ENCODE measurements around the gene LRRC42.

The LRRC42 gene, protein sequence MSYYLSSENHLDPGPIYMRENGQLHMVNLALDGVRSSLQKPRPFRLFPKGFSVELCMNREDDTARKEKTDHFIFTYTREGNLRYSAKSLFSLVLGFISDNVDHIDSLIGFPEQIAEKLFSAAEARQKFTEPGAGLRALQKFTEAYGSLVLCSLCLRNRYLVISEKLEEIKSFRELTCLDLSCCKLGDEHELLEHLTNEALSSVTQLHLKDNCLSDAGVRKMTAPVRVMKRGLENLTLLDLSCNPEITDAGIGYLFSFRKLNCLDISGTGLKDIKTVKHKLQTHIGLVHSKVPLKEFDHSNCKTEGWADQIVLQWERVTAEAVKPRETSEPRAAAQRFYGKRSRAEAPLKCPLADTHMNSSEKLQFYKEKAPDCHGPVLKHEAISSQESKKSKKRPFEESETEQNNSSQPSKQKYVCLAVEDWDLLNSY
- 4.8 to 6.6 (median 6.1) reads per million in 3 donors for total RNA-seq

DNA sequence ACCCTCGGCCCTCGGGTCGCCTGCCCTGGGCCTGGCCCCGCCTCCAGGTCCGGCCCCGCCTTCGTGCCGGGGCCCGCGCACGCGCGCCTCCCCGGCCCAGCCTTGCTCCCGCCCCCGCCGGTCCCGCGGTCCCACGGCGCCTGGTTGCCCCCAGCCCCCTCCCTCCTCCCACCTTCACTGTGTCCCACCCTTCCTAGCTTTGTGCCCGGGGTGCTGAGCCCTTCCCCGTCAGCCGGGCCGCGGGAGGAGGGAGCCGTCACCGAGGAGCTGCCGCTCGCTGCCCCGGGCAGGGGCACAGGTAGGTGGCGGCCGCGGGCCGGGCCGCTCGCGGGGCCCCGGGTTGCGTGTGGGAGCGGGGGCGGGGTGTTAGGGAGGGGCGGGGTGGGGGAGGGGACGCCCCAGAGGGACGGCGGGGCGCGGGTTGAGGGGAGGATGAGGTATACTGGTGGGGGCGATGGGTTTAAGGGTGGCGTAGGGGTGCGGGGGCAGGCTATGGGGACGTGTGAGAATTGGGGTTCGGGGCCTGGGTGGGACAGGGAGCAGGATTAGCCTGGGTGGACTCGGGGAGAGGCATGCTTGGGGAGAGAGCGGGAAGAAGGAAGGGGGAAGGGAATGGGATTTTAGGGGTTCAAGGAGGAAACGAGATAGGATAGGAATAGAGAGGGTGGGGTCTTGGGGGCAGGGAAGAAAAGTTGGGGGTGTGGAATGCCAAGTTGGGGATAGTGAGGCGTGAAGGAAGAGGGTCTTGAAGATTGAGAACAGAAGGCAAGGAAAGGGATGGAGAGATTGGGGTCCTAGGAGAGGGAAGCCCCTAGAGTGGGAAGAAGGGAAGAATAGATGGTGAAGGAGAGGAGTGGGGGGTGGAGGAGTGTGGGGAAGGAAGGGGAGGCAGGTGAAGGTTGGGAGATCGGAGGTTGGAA is at the start of gene LRRC42:
TSS of gene LRRC42 (plus strand) at position 99 of the 920 bp plus-strand sequence. CDS start 5,650 bp downstream, outside the sequence.
- DNase-seq, result no peak
- Histone ChIP-seq H3K36me3 (ENCODE audit: control insufficient read depth, insufficient read depth, low read length) (no peaks in the 10 kb centered on the region), H3K27me3 (replicated peaks; ENCODE audit: control insufficient read depth, insufficient read depth, low read length, poor library complexity, severe bottlenecking) (no peaks in the 10 kb centered on the region), H3K4me1 (ENCODE audit: control insufficient read depth, insufficient read depth, low read length, poor library complexity, severe bottlenecking) (peaks cover 15% of the 10 kb centered on the region), H3K27ac (ENCODE audit: insufficient read depth, low read length, poor library complexity, severe bottlenecking) (peak within 1 kb of the TSS; percentile 80), H3K9me3 (ENCODE audit: control insufficient read depth, low read length) (no peaks in the 10 kb centered on the region), H3K4me3 (ENCODE audit: insufficient read depth, low read depth, low read length, poor library complexity, severe bottlenecking) (peak within 1 kb of the TSS; percentile 89)

DNA sequence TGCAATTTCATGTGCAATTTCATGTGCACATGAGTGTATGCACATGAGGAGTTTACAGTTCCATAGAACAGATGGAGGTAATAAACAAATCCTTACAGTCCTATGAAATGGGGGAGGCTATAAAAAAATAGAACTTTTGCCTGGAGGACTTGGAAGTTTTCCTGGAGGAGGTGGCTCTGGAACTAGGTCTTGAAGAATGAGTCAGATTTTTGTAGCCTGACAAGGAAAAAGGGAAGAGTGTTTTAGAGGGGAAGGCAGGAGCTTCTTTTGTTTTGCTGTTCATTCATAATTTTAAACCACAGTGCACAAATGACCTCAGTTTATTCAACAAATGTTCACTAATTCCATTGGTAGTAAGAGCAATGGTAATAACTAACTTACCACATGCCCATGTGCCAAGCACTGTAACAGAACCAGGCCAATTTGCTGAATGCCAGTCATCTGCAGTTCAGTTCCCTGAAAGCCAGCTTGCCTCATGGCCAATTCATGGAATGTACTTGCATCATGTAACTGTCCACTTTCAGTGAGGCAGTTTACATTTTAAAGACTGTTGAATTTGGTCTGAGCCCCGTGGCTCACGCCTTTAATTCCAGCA is 49.4 kb upstream of the LRRC42 start:
- Histone ChIP-seq H3K36me3 (ENCODE audit: control insufficient read depth, insufficient read depth, low read length) (no peaks in the 10 kb centered on the region), H3K4me3 (ENCODE audit: insufficient read depth, low read depth, low read length, poor library complexity, severe bottlenecking) (no peak overlapping the region), H3K9me3 (ENCODE audit: control insufficient read depth, low read length) (no peaks in the 10 kb centered on the region), H3K4me1 (ENCODE audit: control insufficient read depth, insufficient read depth, low read length, poor library complexity, severe bottlenecking) (no peaks in the 10 kb centered on the region), H3K27me3 (replicated peaks; ENCODE audit: control insufficient read depth, insufficient read depth, low read length, poor library complexity, severe bottlenecking) (no peaks in the 10 kb centered on the region), H3K27ac (ENCODE audit: insufficient read depth, low read length, poor library complexity, severe bottlenecking) (no peak overlapping the region)
- DNase-seq, result no peak

DNA sequence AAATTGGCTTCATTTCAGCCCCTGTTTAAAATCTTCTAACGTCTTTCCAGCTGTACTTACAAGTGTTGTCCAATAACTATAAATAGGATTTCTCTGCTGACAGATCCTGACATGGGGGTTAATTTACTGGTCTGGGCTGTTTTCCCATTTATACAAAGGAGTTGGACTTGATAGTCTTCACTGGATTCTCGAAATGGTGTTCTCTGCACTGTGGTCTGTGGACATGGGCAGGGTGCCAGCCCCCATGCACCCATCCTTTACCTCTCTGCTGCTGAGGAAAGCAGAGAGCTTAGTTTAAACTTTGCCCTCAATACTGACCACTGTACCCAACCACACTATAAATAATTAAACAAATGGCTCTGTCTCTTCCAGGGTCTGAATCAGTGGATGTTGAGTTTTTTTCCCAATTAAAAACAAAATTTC is 46.9 kb upstream of the LRRC42 start:
- Histone ChIP-seq H3K27me3 (replicated peaks; ENCODE audit: control insufficient read depth, insufficient read depth, low read length, poor library complexity, severe bottlenecking) (no peaks in the 10 kb centered on the region), H3K4me3 (ENCODE audit: insufficient read depth, low read depth, low read length, poor library complexity, severe bottlenecking) (no peak overlapping the region), H3K36me3 (ENCODE audit: control insufficient read depth, insufficient read depth, low read length) (no peaks in the 10 kb centered on the region), H3K27ac (ENCODE audit: insufficient read depth, low read length, poor library complexity, severe bottlenecking) (no peak overlapping the region), H3K9me3 (ENCODE audit: control insufficient read depth, low read length) (no peaks in the 10 kb centered on the region), H3K4me1 (ENCODE audit: control insufficient read depth, insufficient read depth, low read length, poor library complexity, severe bottlenecking) (no peaks in the 10 kb centered on the region)
- no peak for DNase-seq

DNA sequence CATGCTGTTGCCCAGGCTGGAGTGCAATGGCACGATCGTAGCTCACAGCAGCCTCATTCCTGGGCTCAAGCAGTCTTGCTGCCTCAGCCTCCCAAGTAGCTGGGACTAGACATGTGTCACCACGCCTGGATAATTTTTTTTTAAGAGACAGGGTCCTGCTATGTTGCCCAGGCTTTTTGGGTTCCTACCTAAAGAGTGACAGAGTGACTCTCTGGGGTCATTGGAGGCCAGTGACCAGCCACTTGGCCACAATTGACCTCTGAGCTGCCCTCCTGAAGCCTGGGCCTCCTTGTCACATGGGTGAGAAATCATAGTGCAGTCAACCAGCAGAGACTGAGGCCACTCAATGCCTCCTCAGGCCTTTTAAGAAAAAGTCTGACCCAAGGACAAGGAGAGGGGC is 46.4 kb upstream of the LRRC42 start:
- Histone ChIP-seq H3K27me3 (replicated peaks; ENCODE audit: control insufficient read depth, insufficient read depth, low read length, poor library complexity, severe bottlenecking) (no peaks in the 10 kb centered on the region), H3K4me1 (ENCODE audit: control insufficient read depth, insufficient read depth, low read length, poor library complexity, severe bottlenecking) (no peaks in the 10 kb centered on the region), H3K9me3 (ENCODE audit: control insufficient read depth, low read length) (no peaks in the 10 kb centered on the region), H3K27ac (ENCODE audit: insufficient read depth, low read length, poor library complexity, severe bottlenecking) (no peak overlapping the region), H3K4me3 (ENCODE audit: insufficient read depth, low read depth, low read length, poor library complexity, severe bottlenecking) (no peak overlapping the region), H3K36me3 (ENCODE audit: control insufficient read depth, insufficient read depth, low read length) (no peaks in the 10 kb centered on the region)
- no peak for DNase-seq

DNA sequence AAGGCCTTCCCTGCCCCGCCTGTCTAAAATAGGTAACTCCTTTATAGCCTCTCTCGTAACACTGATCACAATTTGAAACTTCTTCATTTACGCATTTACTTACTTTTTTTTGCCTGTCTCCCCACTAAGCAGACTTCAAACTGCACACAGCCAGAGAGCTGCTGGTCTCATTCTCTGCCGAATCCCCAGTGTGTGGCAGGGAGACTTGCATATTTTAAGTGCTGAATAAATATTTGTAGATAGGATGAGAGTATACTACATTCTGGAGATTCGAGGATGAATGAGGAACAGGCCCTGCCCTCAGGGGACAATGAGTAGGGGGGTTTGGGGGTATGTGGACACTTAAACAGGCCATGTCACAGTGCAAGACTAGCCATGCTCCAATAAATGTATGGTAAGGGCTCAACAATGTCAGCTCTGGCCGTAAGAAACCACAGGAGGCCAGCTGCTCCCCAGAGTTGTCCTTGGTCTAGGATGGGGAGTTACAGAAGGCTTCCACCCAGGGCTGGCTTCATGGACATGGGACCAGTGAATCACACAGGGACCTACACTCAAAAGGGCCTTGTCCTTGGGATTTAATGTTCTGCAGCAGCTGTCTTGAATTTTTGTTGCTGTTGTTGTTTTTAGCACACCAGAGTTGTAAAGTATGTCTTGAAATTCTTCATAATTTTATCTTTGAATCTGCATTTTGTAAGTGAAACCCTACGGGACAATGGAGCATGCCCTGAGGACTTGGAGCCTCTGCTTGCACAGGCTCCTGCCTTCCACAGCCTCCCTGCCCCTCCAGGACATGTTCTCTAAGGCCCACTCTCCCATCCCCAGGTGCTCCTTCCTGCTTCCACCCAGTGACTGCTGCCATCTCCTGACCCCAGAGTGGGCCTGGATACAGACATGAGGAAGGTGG is 43.7 kb upstream of the LRRC42 start:
- Histone ChIP-seq H3K27me3 (replicated peaks; ENCODE audit: control insufficient read depth, insufficient read depth, low read length, poor library complexity, severe bottlenecking) (no peaks in the 10 kb centered on the region), H3K4me1 (ENCODE audit: control insufficient read depth, insufficient read depth, low read length, poor library complexity, severe bottlenecking) (no peaks in the 10 kb centered on the region), H3K27ac (ENCODE audit: insufficient read depth, low read length, poor library complexity, severe bottlenecking) (no peak overlapping the region), H3K36me3 (ENCODE audit: control insufficient read depth, insufficient read depth, low read length) (no peaks in the 10 kb centered on the region), H3K4me3 (ENCODE audit: insufficient read depth, low read depth, low read length, poor library complexity, severe bottlenecking) (no peak overlapping the region), H3K9me3 (ENCODE audit: control insufficient read depth, low read length) (no peaks in the 10 kb centered on the region)
- no peak for DNase-seq

DNA sequence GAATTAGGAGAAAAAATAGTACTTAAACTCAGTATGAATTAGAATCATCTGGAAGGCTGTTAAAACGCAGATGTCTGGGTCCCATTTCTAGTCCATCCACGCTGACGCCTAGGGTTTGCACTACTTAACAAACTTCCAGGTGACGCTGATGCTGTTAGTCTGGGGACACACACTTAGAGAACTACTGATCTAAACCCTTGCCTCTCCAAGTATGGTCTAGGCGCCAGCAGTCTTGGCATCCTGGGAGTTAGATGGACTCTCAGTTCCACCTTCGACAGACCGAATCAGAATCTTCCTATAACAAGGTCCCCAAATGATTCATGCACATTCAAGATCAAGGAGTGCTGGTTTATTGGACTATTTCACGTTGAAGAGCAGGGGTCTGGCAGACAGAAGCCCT is 40.6 kb upstream of the LRRC42 start:
- Histone ChIP-seq H3K27ac (ENCODE audit: insufficient read depth, low read length, poor library complexity, severe bottlenecking) (no peak overlapping the region), H3K4me1 (ENCODE audit: control insufficient read depth, insufficient read depth, low read length, poor library complexity, severe bottlenecking) (no peaks in the 10 kb centered on the region), H3K36me3 (ENCODE audit: control insufficient read depth, insufficient read depth, low read length) (no peaks in the 10 kb centered on the region), H3K27me3 (replicated peaks; ENCODE audit: control insufficient read depth, insufficient read depth, low read length, poor library complexity, severe bottlenecking) (no peaks in the 10 kb centered on the region), H3K9me3 (ENCODE audit: control insufficient read depth, low read length) (no peaks in the 10 kb centered on the region), H3K4me3 (ENCODE audit: insufficient read depth, low read depth, low read length, poor library complexity, severe bottlenecking) (no peak overlapping the region)
- DNase-seq, result no peak

DNA sequence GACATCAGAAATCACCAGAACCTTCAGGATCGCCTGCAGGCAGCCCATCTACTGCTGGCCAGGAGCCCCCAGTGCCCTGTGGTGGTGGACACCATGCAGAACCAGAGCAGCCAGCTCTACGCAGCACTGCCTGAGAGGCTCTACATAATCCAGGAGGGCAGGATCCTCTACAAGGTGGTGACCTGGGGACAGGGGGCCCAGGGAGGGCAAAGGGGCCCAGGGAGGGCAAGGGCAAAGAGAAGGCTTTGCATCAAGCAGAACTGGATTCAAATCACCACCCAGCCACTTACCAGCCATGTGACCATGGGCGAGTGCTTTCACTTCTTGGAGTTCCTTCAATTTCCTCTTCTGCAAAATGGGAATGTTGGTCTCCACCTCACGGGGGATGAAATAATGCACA is 40.0 kb upstream of the LRRC42 start:
- Histone ChIP-seq H3K4me1 (ENCODE audit: control insufficient read depth, insufficient read depth, low read length, poor library complexity, severe bottlenecking) (no peaks in the 10 kb centered on the region), H3K27ac (ENCODE audit: insufficient read depth, low read length, poor library complexity, severe bottlenecking) (no peak overlapping the region), H3K4me3 (ENCODE audit: insufficient read depth, low read depth, low read length, poor library complexity, severe bottlenecking) (no peak overlapping the region), H3K27me3 (replicated peaks; ENCODE audit: control insufficient read depth, insufficient read depth, low read length, poor library complexity, severe bottlenecking) (no peaks in the 10 kb centered on the region), H3K9me3 (ENCODE audit: control insufficient read depth, low read length) (no peaks in the 10 kb centered on the region), H3K36me3 (ENCODE audit: control insufficient read depth, insufficient read depth, low read length) (no peaks in the 10 kb centered on the region)
- no peak for DNase-seq

DNA sequence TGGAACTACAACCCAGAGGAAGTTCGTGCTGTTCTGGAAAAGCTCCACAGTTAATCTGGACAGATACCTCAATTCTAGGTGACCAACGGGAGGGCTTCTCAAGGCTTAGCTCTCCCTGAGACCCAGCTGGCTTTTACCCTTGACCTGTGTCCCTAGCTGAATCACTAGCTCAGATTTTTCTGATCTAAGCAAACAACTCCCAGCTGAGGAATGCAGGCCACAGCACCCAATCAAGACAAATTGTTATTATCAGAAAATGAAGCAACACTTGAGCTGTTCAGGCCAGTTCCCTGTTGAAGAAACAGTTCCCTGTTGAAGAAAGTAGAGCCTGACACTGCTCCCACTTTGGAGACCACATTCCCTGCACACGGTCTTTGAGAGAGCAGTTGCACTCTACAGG is 36.2 kb upstream of the LRRC42 start:
- Histone ChIP-seq H3K27me3 (replicated peaks; ENCODE audit: control insufficient read depth, insufficient read depth, low read length, poor library complexity, severe bottlenecking) (no peaks in the 10 kb centered on the region), H3K36me3 (ENCODE audit: control insufficient read depth, insufficient read depth, low read length) (peaks cover 4% of the 10 kb centered on the region), H3K27ac (ENCODE audit: insufficient read depth, low read length, poor library complexity, severe bottlenecking) (no peak overlapping the region), H3K9me3 (ENCODE audit: control insufficient read depth, low read length) (no peaks in the 10 kb centered on the region), H3K4me1 (ENCODE audit: control insufficient read depth, insufficient read depth, low read length, poor library complexity, severe bottlenecking) (no peaks in the 10 kb centered on the region), H3K4me3 (ENCODE audit: insufficient read depth, low read depth, low read length, poor library complexity, severe bottlenecking) (no peak overlapping the region)
- DNase-seq, result no peak

DNA sequence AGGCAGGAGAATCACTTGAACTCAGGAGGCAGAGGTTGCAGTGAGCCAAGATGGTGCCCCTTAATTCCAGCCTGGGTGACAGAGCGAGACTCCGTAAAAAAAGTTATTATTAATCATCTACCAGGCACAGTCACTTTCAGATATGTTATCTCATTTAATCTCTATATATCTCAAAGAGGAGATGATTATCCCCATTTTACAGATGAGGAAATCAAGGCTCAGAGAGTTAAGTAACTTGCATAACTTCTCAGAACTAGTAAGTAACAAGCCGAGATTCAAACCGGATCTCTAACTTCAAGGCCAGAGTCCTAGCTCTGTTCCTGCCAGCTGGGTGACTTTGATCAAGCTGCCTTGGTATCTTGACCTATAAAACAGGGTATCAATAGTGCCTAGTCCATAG is 34.7 kb upstream of the LRRC42 start:
- no peaks in the 10 kb centered on the region for H3K9me3 ChIP-seq (ENCODE audit: control insufficient read depth, low read length)
- H3K27ac ChIP-seq (ENCODE audit: insufficient read depth, low read length, poor library complexity, severe bottlenecking), result no peak overlapping the region
- H3K4me1 ChIP-seq (ENCODE audit: control insufficient read depth, insufficient read depth, low read length, poor library complexity, severe bottlenecking), result no peaks in the 10 kb centered on the region
- no peak for DNase-seq
- H3K4me3 ChIP-seq (ENCODE audit: insufficient read depth, low read depth, low read length, poor library complexity, severe bottlenecking), result no peak overlapping the region
- peaks cover 4% of the 10 kb centered on the region for H3K36me3 ChIP-seq (ENCODE audit: control insufficient read depth, insufficient read depth, low read length)
- no peaks in the 10 kb centered on the region for H3K27me3 ChIP-seq (replicated peaks; ENCODE audit: control insufficient read depth, insufficient read depth, low read length, poor library complexity, severe bottlenecking)

Data from effector memory CD4-positive, alpha-beta T cell (primary cell).